SK-N-MC (cell line): ENCODE data around the gene P2RY2.

Experiments used
- EZH2 ChIP-seq: fragments of 200-600 bp; sonication (generic); IDR thresholded peaks from one replicate; pipeline ENCODE4 v1.6.1; 2017; ENCODE audit warnings: antibody characterized with exemption
- FOXP2 ChIP-seq: optimal IDR thresholded peaks from 2 replicates; pipeline ENCODE3; 2011; ENCODE audit warnings: mild to moderate bottlenecking, moderate library complexity; ENCODE audit not compliant: insufficient read depth; ENCODE audit errors: extremely low read length, control extremely low read depth
- POLR2AphosphoS5 ChIP-seq: IDR thresholded peaks from 2 replicates; pipeline ENCODE4 v1.6.1; 2012; ENCODE audit warnings: mild to moderate bottlenecking, low read depth, low read length, borderline replicate concordance

GRCh38 chr11:73270016-73270854, 52.2 kb downstream of the P2RY2 start:
- no peak for TF ChIP-seq POLR2AphosphoS5
- no peak for TF ChIP-seq EZH2
- TF ChIP-seq FOXP2: no peak
